Caco-2 (cell line): ENCODE measurements around the gene HOXA11. TPM values are rescaled to one million over a fixed set of nuclear protein-coding genes. Genes with fewer than 3 reads are reported as not detected.

ENCODE experiments used
- BruUV-seq: library from RNA; stranded (reverse); fragments of 400-500 nt; replicated peaks from 2 replicates; lab custom pipeline; 2021; lab: Mats Ljungman, UMichigan
- CTCF ChIA-PET: fragments of 300-600 bp; sonication (Branson Sonifier 250); formaldehyde crosslinking; loops from one replicate; lab custom pipeline; 2022; ENCODE audit warnings: antibody characterized with exemption; lab: Charles Lee
- POLR2A ChIA-PET: fragments of 300-600 bp; sonication (Branson Sonifier 250); formaldehyde crosslinking; loops from one replicate; lab custom pipeline; 2022; ENCODE audit warnings: antibody characterized with exemption; lab: Charles Lee
- DNase-seq, 2 experiments: peaks; one replicate each; pipeline versions ENCODE4 v3.0.0 to v3.0.0-alpha.2; 2020 to 2022
- H3K27me3 ChIP-seq: replicated peaks from 2 replicates; pipeline ENCODE4 v1.6.0; 2011; ENCODE audit warnings: low read length; ENCODE audit not compliant: control insufficient read depth, insufficient read depth
- H3K36me3 ChIP-seq: 2 replicates; pipeline ENCODE4 v1.5.1; 2011; ENCODE audit warnings: low read length; ENCODE audit not compliant: control insufficient read depth, insufficient read depth
- H3K4me1 ChIP-seq: fragments of 250-450 bp; sonication (Bioruptor Pico); 2 replicates; pipeline ENCODE4 v1.5.1; 2020; ENCODE audit warnings: mild to moderate bottlenecking
- H3K4me3 ChIP-seq: 2 replicates; pipeline ENCODE4 v1.5.1; 2011; ENCODE audit warnings: low read depth, mild to moderate bottlenecking, control low read depth, low read length
- H3K9me3 ChIP-seq: fragments of 250-450 bp; sonication (Bioruptor Pico); 2 replicates; pipeline ENCODE4 v1.5.1; 2020; ENCODE audit warnings: mild to moderate bottlenecking, moderate library complexity
- H3K27ac Mint-ChIP-seq: one replicate; pipeline ENCODE4 v1.8.0; 2022; ENCODE audit warnings: mixed read lengths; ENCODE audit not compliant: unreplicated experiment
- H3K27me3 Mint-ChIP-seq: one replicate; pipeline ENCODE4 v1.8.0; 2022; ENCODE audit warnings: mixed read lengths; ENCODE audit not compliant: insufficient read depth, unreplicated experiment
- H3K36me3 Mint-ChIP-seq: one replicate; pipeline ENCODE4 v1.8.0; 2022; ENCODE audit warnings: mild to moderate bottlenecking, mixed read lengths; ENCODE audit not compliant: insufficient read depth, unreplicated experiment
- H3K4me1 Mint-ChIP-seq: one replicate; pipeline ENCODE4 v1.8.0; 2022; ENCODE audit warnings: low read depth, mixed read lengths; ENCODE audit not compliant: unreplicated experiment
- H3K4me3 Mint-ChIP-seq: one replicate; pipeline ENCODE4 v1.8.0; 2022; ENCODE audit warnings: mild to moderate bottlenecking, moderate library complexity, mixed read lengths; ENCODE audit not compliant: unreplicated experiment
- H3K9me3 Mint-ChIP-seq: one replicate; pipeline ENCODE4 v1.8.0; 2022; ENCODE audit warnings: mixed read lengths; ENCODE audit not compliant: unreplicated experiment
- CTCF ChIP-seq, 2 experiments: fragments of 200-600 bp in 1 of 2; IDR thresholded peaks; 1 replicate in 1 of 2; 2 replicates in 1 of 2; pipeline versions ENCODE4 v1.5.1 to v1.8.0; 2011 to 2022; ENCODE audit warnings: antibody characterized with exemption in 1 of 2, control low read depth in 1 of 2, inconsistent platforms in 1 of 2, low read depth in 1 of 2, low read length in 1 of 2, mild to moderate bottlenecking in 1 of 2, moderate library complexity in 1 of 2; ENCODE audit not compliant: insufficient read depth in 1 of 2, severe bottlenecking in 1 of 2, unreplicated experiment in 1 of 2
- intact Hi-C: fragments of 100-400 bp; cut with micrococcal nuclease; formaldehyde crosslinking; loops from one replicate; pipeline ENCODE4 v1.10.0; 2022; ENCODE audit not compliant: unreplicated experiment
- total RNA-seq: library from RNA; stranded (reverse); gene quantifications from 2 replicates; pipeline ENCODE4 v1.2.3, GENCODE V29; 2022

HOXA11 gene
- total RNA-seq, 1 experiment from 2014 or later, result 0.73 TPM

GRCh38 chr7:27148756-27149641 lies 36.0 kb downstream of the HOXA11 start:
- no peak for TF ChIP-seq CTCF (IDR thresholded peaks at IDR 0.05; ENCODE audit: insufficient read depth in 1 of 2, low read depth in 1 of 2, low read length in 1 of 2, severe bottlenecking in 1 of 2, unreplicated experiment in 1 of 2)
- Histone ChIP-seq H3K4me1 (peaks cover 27% of the 10 kb centered on the region), H3K4me3 (no peak overlapping the region), H3K27me3 (no peaks in the 10 kb centered on the region), H3K9me3 (no peaks in the 10 kb centered on the region), H3K36me3 (no peaks in the 10 kb centered on the region; the same call in 1 of the 2 replicates)
- BruUV-seq, result no TSS peak
- Mint-ChIP-seq H3K4me3 (peak overlapping the region; percentile 73), H3K27ac (peak overlapping the region; percentile 76), H3K36me3 (peaks cover 12% of the 10 kb centered on the region), H3K4me1 (no peaks in the 10 kb centered on the region), H3K27me3 (no peaks in the 10 kb centered on the region), H3K9me3 (no peaks in the 10 kb centered on the region)
- ChIA-PET CTCF (interaction anchor here (0.5 to 4.0 kb wide), 5 partner anchors 8 to 1262 kb away, joined by 3 to 40 read pairs (median 5); partner anchors contain the start of gene HOXA7), POLR2A (no interaction called here)
- intact Hi-C loops, result no loop called here
- peak in 1 of 2 experiments; percentile 25 for DNase-seq

- CTCF ChIA-PET, result interaction anchor here (0.5 to 4.0 kb wide), 4 partner anchors 9 to 1263 kb away, joined by 3 to 40 read pairs (median 5); partner anchors contain the start of gene HOXA7
- intact Hi-C loops, result no loop called here
- no peaks in the 10 kb centered on the region for H3K9me3 ChIP-seq
- H3K4me3 Mint-ChIP-seq, result peak overlapping the region; percentile 73
- H3K9me3 Mint-ChIP-seq, result no peaks in the 10 kb centered on the region
- no TSS peak for BruUV-seq
- peak; percentile 61 to 69 for DNase-seq
- TF ChIP-seq CTCF (IDR thresholded peaks at IDR 0.05; ENCODE audit: insufficient read depth in 1 of 2, low read depth in 1 of 2, low read length in 1 of 2, severe bottlenecking in 1 of 2, unreplicated experiment in 1 of 2), result no peak
- peak overlapping the region; percentile 76 for H3K27ac Mint-ChIP-seq
- H3K36me3 Mint-ChIP-seq, result peaks cover 12% of the 10 kb centered on the region
- no peaks in the 10 kb centered on the region for H3K27me3 ChIP-seq
- H3K27me3 Mint-ChIP-seq, result no peaks in the 10 kb centered on the region
- peak overlapping the region; percentile 46 for H3K4me3 ChIP-seq
- peaks cover 27% of the 10 kb centered on the region for H3K4me1 ChIP-seq
- no peaks in the 10 kb centered on the region for H3K4me1 Mint-ChIP-seq
- H3K36me3 ChIP-seq, result no peaks in the 10 kb centered on the region; the same call in 1 of the 2 replicates
- POLR2A ChIA-PET, result no interaction called here
Observed at GRCh38 chr7:27148031-27148755, 36.8 kb downstream of the HOXA11 start.
